Amniotic stem cell (primary cell): ENCODE data around the gene RGS8.

ENCODE experiments used
- DNase-seq: peaks from one replicate; lab custom pipeline; 2025; lab: John Stamatoyannopoulos, UW

Gene RGS8

GRCh38 chr1:182684116-182684828 lies at the start of gene RGS8:
Gene RGS8 (minus strand): TSS chr1:182684587. CDS start chr1:182669649, 14,938 bp downstream.
- DNase-seq: no peak

GRCh38 chr1:182731852-182732575 lies 47.6 kb upstream of the RGS8 start:
- no peak for DNase-seq

- no peak for DNase-seq
Observed at GRCh38 chr1:182726912-182727311, 42.5 kb upstream of the RGS8 start.

GRCh38 chr1:182725259-182726255 lies 41.2 kb upstream of the RGS8 start:
- DNase-seq: no peak

GRCh38 chr1:182724215-182724614 lies 39.8 kb upstream of the RGS8 start:
- DNase-seq: no peak

GRCh38 chr1:182723200-182723599 lies 38.8 kb upstream of the RGS8 start:
- DNase-seq: no peak

GRCh38 chr1:182721525-182721924 lies 37.1 kb upstream of the RGS8 start:
- DNase-seq: no peak

- DNase-seq: no peak
Observed at GRCh38 chr1:182720463-182720862, 36.1 kb upstream of the RGS8 start.

GRCh38 chr1:182719553-182719952 lies 35.2 kb upstream of the RGS8 start:
- no peak for DNase-seq

GRCh38 chr1:182718311-182718710 lies 33.9 kb upstream of the RGS8 start:
- DNase-seq: no peak

GRCh38 chr1:182716740-182717720 lies 32.6 kb upstream of the RGS8 start:
- DNase-seq: no peak

- DNase-seq: no peak
Observed at GRCh38 chr1:182715531-182715930, 31.1 kb upstream of the RGS8 start.

- no peak for DNase-seq
Observed at GRCh38 chr1:182714546-182714945, 30.2 kb upstream of the RGS8 start.

GRCh38 chr1:182713939-182714338 lies 29.6 kb upstream of the RGS8 start:
- no peak for DNase-seq

GRCh38 chr1:182713492-182713891 lies 29.1 kb upstream of the RGS8 start:
- no peak for DNase-seq

- DNase-seq: no peak
Observed at GRCh38 chr1:182709855-182710254, 25.5 kb upstream of the RGS8 start.

- no peak for DNase-seq
Observed at GRCh38 chr1:182709225-182709764, 24.9 kb upstream of the RGS8 start.

- no peak for DNase-seq
Observed at GRCh38 chr1:182707122-182707521, 22.7 kb upstream of the RGS8 start.

GRCh38 chr1:182704677-182705076 lies 20.3 kb upstream of the RGS8 start:
- DNase-seq: no peak

GRCh38 chr1:182703539-182703938 lies 19.2 kb upstream of the RGS8 start:
- no peak for DNase-seq
